ENCODE results near the gene PRKAG2.

GRCh38 chr7:151608031-151608551, 268.8 kb downstream of the PRKAG2 start:
- TF ChIP-seq, protein P1, sequence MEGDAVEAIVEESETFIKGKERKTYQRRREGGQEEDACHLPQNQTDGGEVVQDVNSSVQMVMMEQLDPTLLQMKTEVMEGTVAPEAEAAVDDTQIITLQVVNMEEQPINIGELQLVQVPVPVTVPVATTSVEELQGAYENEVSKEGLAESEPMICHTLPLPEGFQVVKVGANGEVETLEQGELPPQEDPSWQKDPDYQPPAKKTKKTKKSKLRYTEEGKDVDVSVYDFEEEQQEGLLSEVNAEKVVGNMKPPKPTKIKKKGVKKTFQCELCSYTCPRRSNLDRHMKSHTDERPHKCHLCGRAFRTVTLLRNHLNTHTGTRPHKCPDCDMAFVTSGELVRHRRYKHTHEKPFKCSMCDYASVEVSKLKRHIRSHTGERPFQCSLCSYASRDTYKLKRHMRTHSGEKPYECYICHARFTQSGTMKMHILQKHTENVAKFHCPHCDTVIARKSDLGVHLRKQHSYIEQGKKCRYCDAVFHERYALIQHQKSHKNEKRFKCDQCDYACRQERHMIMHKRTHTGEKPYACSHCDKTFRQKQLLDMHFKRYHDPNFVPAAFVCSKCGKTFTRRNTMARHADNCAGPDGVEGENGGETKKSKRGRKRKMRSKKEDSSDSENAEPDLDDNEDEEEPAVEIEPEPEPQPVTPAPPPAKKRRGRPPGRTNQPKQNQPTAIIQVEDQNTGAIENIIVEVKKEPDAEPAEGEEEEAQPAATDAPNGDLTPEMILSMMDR (IDR thresholded peaks at IDR 0.05; ENCODE audit: low read depth, low read length) = no peak
- TF ChIP-seq POLR2A (IDR thresholded peaks at IDR 0.05; ENCODE audit: extremely low read depth, insufficient read length) = no peak
- no peak for TF ChIP-seq MAX (IDR thresholded peaks at IDR 0.05; ENCODE audit: low read depth, low read length)
- no peak for TF ChIP-seq MYC (IDR thresholded peaks at IDR 0.05; ENCODE audit: low read depth, low read length)

Data from NB4 (cell line).